SK-N-SH treated with all-trans-retinoic acid at 6 μM for 48 hours (cell line): ENCODE results near the gene LRRC4B.

Experiments
- ATAC-seq: fragments of 200-7000 bp; cut with Tn5 transposase; 3 replicates; pipeline ENCODE4 v1.9.1; 2020; ENCODE audit warnings: mild to moderate bottlenecking, moderate library complexity
- ARNTL ChIP-seq: fragments of 450-650 bp; formaldehyde crosslinking; IDR thresholded peaks from 2 replicates; pipeline ENCODE4 v1.5.0; 2020; ENCODE audit warnings: low read depth, mild to moderate bottlenecking, moderate library complexity, borderline replicate concordance
- BACH2 ChIP-seq: fragments of 250-450 bp; sonication (Bioruptor Pico); IDR thresholded peaks from 2 replicates; pipeline ENCODE4 v1.9.0; 2021; ENCODE audit warnings: mild to moderate bottlenecking, borderline replicate concordance
- CSDC2 ChIP-seq: fragments of 250-450 bp; sonication (Bioruptor Pico); IDR thresholded peaks from 2 replicates; pipeline ENCODE4 v1.5.0; 2020; ENCODE audit warnings: mild to moderate bottlenecking, moderate library complexity
- ISL1 ChIP-seq: fragments of 250-450 bp; sonication (Bioruptor Pico); IDR thresholded peaks from 2 replicates; pipeline ENCODE4 v2.1.2; 2022; ENCODE audit warnings: mild to moderate bottlenecking, moderate library complexity
- OSR1 ChIP-seq: fragments of 250-450 bp; sonication (Bioruptor Pico); IDR thresholded peaks from 2 replicates; pipeline ENCODE4 v1.8.0; 2022; ENCODE audit warnings: moderate library complexity, mild to moderate bottlenecking, inconsistent platforms
- PPARA ChIP-seq: fragments of 250-450 bp; sonication (Bioruptor Pico); IDR thresholded peaks from 2 replicates; pipeline ENCODE4 v1.5.0; 2020; ENCODE audit warnings: mild to moderate bottlenecking, borderline replicate concordance
- RARB ChIP-seq: fragments of 250-450 bp; sonication (Bioruptor Pico); IDR thresholded peaks from 2 replicates; pipeline ENCODE4 v1.8.0; 2021; ENCODE audit warnings: mild to moderate bottlenecking, moderate library complexity
- SNAI2 ChIP-seq: fragments of 250-450 bp; sonication (Bioruptor Pico); IDR thresholded peaks from 2 replicates; pipeline ENCODE4 v1.5.0; 2020; ENCODE audit warnings: mild to moderate bottlenecking, moderate library complexity
- TCF4 ChIP-seq: fragments of 250-450 bp; sonication (Bioruptor Pico); IDR thresholded peaks from 2 replicates; pipeline ENCODE4 v1.8.0; 2021; ENCODE audit warnings: mild to moderate bottlenecking, moderate library complexity, borderline replicate concordance
- ZC3H10 ChIP-seq: fragments of 250-450 bp; sonication (Bioruptor Pico); IDR thresholded peaks from 2 replicates; pipeline ENCODE4 v1.5.1; 2021; ENCODE audit warnings: mild to moderate bottlenecking, moderate library complexity
- ZFP3 ChIP-seq: fragments of 250-450 bp; sonication (Bioruptor Pico); IDR thresholded peaks from 2 replicates; pipeline ENCODE4 v1.5.0; 2020; ENCODE audit warnings: mild to moderate bottlenecking, moderate library complexity
- ZFP30 ChIP-seq: fragments of 450-650 bp; formaldehyde crosslinking; IDR thresholded peaks from 2 replicates; pipeline ENCODE4 v1.5.0; 2022; ENCODE audit warnings: mild to moderate bottlenecking, moderate library complexity
- ZNF565 ChIP-seq: fragments of 450-650 bp; formaldehyde crosslinking; conservative IDR thresholded peaks from 2 replicates; pipeline ENCODE4 v1.5.0; 2020; ENCODE audit warnings: low read depth, mild to moderate bottlenecking, moderate library complexity
- ZNF70 ChIP-seq: fragments of 450-650 bp; formaldehyde crosslinking; IDR thresholded peaks from 2 replicates; pipeline ENCODE4 v1.5.0; 2020; ENCODE audit warnings: mild to moderate bottlenecking, moderate library complexity
- ZNF8 ChIP-seq: fragments of 450-650 bp; formaldehyde crosslinking; IDR thresholded peaks from 2 replicates; pipeline ENCODE4 v1.5.0; 2020; ENCODE audit warnings: mild to moderate bottlenecking, moderate library complexity
- TF ChIP-seq, protein P1 (sequence below): fragments of 250-450 bp; sonication (Bioruptor Pico); IDR thresholded peaks from 2 replicates; pipeline ENCODE4 v1.8.0; 2020; ENCODE audit warnings: mild to moderate bottlenecking, moderate library complexity, borderline replicate concordance
- TF ChIP-seq, protein P2 (sequence below): fragments of 250-450 bp; sonication (Bioruptor Pico); IDR thresholded peaks from 2 replicates; pipeline ENCODE4 v1.5.1; 2020; ENCODE audit warnings: low read depth, mild to moderate bottlenecking, moderate library complexity
- TF ChIP-seq, protein P3 (sequence below): fragments of 250-450 bp; sonication (Bioruptor Pico); IDR thresholded peaks from 2 replicates; pipeline ENCODE4 v1.5.1; 2021; ENCODE audit warnings: mild to moderate bottlenecking, moderate library complexity
- TF ChIP-seq, protein P4 (sequence below): fragments of 250-450 bp; sonication (Bioruptor Pico); IDR thresholded peaks from 2 replicates; pipeline ENCODE4 v1.8.0; 2021; ENCODE audit warnings: low read depth, mild to moderate bottlenecking, moderate library complexity, borderline replicate concordance
- TF ChIP-seq, protein P5 (sequence below): fragments of 250-450 bp; sonication (Bioruptor Pico); IDR thresholded peaks from 2 replicates; pipeline ENCODE4 v1.5.0; 2020; ENCODE audit warnings: mild to moderate bottlenecking, moderate library complexity

Gene LRRC4B

DNA sequence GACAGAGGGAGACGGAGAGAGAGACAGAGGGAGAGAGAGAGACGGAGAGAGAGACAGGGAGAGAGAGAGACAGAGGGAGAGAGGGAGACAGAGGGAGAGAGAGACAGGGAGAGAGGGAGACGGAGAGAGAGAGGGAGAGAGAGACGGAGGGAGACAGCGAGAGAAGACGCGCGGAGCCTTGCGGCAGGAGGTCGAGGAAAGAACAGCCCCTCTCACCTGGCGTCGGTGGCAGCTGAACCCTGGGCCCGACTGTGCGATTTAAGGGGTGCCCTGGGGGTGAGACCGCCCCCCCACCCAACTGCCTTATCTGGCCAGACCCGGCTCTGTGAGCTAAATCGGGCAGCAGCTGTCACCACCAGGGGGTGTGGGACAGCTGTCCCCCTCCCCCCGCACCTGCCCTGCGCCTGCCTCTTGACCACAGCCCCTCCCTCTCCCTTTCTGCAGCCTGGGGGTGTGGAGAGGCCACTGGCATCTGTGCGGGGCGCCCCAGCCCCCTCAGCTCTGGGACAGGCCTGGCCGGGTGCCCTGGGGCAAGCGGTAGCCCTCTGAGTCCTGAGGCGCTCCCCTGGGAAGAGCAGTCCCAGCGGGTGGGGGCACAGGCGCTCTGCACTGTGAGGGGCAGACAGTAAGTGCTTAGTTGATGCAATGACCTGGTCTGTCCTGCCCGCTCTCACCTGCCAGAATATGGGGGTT is 68.0 kb downstream of the LRRC4B start:
- ATAC-seq = peak; percentile 47
- TF ChIP-seq ZC3H10 (CRISPR knock-in tag) = no peak
- no peak for TF ChIP-seq ISL1
- TF ChIP-seq OSR1 = no peak
- TF ChIP-seq ZFP3 (CRISPR knock-in tag) = no peak
- TF ChIP-seq, all 23 proteins: peak for 0

DNA sequence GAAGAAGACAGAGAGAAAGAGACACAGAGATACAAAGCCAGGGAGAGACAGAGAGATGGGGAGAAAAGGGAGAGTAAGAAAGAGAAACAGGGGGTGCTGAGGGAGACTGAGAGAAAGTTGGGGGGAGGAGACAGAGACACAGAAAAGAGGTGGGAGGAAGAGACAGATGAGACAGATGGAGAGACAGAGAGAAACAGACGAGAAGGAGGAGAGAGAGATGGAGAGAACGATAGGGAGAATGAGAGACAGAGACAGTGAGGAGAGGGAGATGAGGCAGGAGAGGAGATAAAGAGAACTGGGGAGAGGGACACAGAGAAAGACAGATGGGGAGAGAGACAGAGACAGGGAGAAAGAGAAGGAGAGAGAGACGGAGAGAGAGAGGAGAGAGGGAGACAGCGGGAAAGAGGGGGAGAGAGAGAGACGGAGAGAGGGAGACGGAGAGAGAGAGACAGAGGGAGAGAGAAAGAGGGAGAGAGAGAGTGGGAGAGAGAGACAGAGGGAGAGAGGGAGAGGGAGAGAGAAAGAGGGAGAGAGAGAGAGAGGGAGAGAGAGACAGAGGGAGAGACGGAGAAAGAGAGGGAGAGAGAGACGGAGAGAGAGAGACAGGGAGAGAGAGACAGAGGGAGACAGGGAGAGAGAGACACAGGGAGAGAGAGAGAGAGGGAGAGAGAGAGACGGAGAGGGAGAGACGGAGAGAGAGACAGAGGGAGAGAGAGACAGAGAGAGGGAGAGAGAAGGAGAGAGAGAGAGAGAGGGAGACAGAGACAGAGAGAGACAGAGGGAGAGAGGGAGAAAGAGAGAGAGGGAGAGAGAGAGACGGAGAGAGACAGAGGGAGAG is 69.8 kb downstream of the LRRC4B start:
- TF ChIP-seq, protein P1, sequence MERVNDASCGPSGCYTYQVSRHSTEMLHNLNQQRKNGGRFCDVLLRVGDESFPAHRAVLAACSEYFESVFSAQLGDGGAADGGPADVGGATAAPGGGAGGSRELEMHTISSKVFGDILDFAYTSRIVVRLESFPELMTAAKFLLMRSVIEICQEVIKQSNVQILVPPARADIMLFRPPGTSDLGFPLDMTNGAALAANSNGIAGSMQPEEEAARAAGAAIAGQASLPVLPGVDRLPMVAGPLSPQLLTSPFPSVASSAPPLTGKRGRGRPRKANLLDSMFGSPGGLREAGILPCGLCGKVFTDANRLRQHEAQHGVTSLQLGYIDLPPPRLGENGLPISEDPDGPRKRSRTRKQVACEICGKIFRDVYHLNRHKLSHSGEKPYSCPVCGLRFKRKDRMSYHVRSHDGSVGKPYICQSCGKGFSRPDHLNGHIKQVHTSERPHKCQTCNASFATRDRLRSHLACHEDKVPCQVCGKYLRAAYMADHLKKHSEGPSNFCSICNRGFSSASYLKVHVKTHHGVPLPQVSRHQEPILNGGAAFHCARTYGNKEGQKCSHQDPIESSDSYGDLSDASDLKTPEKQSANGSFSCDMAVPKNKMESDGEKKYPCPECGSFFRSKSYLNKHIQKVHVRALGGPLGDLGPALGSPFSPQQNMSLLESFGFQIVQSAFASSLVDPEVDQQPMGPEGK = no peak
- TF ChIP-seq TCF4 (CRISPR knock-in tag) = no peak
- TF ChIP-seq, protein P2, sequence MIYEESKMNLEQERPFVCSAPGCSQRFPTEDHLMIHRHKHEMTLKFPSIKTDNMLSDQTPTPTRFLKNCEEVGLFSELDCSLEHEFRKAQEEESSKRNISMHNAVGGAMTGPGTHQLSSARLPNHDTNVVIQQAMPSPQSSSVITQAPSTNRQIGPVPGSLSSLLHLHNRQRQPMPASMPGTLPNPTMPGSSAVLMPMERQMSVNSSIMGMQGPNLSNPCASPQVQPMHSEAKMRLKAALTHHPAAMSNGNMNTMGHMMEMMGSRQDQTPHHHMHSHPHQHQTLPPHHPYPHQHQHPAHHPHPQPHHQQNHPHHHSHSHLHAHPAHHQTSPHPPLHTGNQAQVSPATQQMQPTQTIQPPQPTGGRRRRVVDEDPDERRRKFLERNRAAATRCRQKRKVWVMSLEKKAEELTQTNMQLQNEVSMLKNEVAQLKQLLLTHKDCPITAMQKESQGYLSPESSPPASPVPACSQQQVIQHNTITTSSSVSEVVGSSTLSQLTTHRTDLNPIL = no peak
- no peak for TF ChIP-seq ZNF8 (CRISPR knock-in tag)
- TF ChIP-seq PPARA (CRISPR knock-in tag) = no peak
- no peak for TF ChIP-seq CSDC2
- no peak for TF ChIP-seq BACH2
- TF ChIP-seq ZNF70 (CRISPR knock-in tag) = no peak
- no peak for TF ChIP-seq ZNF565 (CRISPR knock-in tag)
- no peak for TF ChIP-seq ZC3H10 (CRISPR knock-in tag)
- TF ChIP-seq OSR1 = no peak
- no peak for TF ChIP-seq ZFP30 (CRISPR knock-in tag)
- TF ChIP-seq, protein P3, sequence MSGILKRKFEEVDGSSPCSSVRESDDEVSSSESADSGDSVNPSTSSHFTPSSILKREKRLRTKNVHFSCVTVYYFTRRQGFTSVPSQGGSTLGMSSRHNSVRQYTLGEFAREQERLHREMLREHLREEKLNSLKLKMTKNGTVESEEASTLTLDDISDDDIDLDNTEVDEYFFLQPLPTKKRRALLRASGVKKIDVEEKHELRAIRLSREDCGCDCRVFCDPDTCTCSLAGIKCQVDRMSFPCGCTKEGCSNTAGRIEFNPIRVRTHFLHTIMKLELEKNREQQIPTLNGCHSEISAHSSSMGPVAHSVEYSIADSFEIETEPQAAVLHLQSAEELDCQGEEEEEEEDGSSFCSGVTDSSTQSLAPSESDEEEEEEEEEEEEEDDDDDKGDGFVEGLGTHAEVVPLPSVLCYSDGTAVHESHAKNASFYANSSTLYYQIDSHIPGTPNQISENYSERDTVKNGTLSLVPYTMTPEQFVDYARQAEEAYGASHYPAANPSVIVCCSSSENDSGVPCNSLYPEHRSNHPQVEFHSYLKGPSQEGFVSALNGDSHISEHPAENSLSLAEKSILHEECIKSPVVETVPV (CRISPR knock-in tag) = no peak
- TF ChIP-seq, protein P4, sequence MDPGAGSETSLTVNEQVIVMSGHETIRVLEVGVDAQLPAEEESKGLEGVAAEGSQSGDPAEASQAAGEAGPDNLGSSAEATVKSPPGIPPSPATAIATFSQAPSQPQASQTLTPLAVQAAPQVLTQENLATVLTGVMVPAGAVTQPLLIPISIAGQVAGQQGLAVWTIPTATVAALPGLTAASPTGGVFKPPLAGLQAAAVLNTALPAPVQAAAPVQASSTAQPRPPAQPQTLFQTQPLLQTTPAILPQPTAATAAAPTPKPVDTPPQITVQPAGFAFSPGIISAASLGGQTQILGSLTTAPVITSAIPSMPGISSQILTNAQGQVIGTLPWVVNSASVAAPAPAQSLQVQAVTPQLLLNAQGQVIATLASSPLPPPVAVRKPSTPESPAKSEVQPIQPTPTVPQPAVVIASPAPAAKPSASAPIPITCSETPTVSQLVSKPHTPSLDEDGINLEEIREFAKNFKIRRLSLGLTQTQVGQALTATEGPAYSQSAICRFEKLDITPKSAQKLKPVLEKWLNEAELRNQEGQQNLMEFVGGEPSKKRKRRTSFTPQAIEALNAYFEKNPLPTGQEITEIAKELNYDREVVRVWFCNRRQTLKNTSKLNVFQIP = no peak
- ATAC-seq = no peak

DNA sequence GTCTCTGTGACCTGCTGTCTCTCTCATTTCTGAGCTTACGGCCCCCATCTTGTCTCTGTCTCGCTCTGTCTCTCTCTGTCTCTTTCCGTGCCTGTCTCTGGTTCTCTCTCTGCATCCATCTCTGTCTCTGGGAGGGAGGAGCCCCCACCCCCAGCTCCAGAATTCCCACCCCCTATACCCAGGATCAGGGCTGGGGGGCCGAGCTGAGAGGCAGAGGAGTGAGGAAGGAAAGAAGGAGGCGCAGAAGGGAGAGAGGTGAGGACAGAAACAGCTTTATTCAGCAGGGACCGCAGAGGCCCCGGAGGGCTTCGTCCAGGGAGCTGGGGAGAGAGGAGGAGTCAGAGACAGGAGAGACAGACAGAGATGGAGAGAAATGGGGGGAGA is 71.2 kb downstream of the LRRC4B start:
- no peak for ATAC-seq
- TF ChIP-seq RARB = no peak
- TF ChIP-seq ZFP30 (CRISPR knock-in tag) = no peak
- no peak for TF ChIP-seq ZNF565 (CRISPR knock-in tag)
- TF ChIP-seq ZFP3 (CRISPR knock-in tag) = no peak
- no peak for TF ChIP-seq ISL1
- TF ChIP-seq ARNTL = no peak
- TF ChIP-seq, protein P4 = no peak
- TF ChIP-seq, protein P5, sequence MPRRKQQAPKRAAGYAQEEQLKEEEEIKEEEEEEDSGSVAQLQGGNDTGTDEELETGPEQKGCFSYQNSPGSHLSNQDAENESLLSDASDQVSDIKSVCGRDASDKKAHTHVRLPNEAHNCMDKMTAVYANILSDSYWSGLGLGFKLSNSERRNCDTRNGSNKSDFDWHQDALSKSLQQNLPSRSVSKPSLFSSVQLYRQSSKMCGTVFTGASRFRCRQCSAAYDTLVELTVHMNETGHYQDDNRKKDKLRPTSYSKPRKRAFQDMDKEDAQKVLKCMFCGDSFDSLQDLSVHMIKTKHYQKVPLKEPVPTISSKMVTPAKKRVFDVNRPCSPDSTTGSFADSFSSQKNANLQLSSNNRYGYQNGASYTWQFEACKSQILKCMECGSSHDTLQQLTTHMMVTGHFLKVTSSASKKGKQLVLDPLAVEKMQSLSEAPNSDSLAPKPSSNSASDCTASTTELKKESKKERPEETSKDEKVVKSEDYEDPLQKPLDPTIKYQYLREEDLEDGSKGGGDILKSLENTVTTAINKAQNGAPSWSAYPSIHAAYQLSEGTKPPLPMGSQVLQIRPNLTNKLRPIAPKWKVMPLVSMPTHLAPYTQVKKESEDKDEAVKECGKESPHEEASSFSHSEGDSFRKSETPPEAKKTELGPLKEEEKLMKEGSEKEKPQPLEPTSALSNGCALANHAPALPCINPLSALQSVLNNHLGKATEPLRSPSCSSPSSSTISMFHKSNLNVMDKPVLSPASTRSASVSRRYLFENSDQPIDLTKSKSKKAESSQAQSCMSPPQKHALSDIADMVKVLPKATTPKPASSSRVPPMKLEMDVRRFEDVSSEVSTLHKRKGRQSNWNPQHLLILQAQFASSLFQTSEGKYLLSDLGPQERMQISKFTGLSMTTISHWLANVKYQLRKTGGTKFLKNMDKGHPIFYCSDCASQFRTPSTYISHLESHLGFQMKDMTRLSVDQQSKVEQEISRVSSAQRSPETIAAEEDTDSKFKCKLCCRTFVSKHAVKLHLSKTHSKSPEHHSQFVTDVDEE (CRISPR knock-in tag) = no peak
- no peak for TF ChIP-seq TCF4 (CRISPR knock-in tag)
- TF ChIP-seq, protein P3 (CRISPR knock-in tag) = no peak
- TF ChIP-seq BACH2 = no peak
- TF ChIP-seq SNAI2 (CRISPR knock-in tag) = no peak
- no peak for TF ChIP-seq OSR1
- no peak for TF ChIP-seq ZC3H10 (CRISPR knock-in tag)
- TF ChIP-seq, protein P2 = no peak
